Activated T-helper 17 cell treated with anti-CD3 and anti-CD28 coated beads, Interleukin-2, amount 50 U/mL, for 72 hours (primary cell): ENCODE results near the gene DZIP3. TPM values are rescaled to one million over a fixed set of nuclear protein-coding genes. Genes with fewer than 3 reads are reported as not detected.
A peak's percentile ranks its signal among the peaks of the same experiment; 100 is the strongest.

ENCODE experiments used
- ATAC-seq: fragments of 150-1000 bp; cut with Tn5 transposase; replicated peaks from 2 replicates; pipeline ENCODE4 v1.10.0; 2021; ENCODE audit warnings: mild to moderate bottlenecking, moderate library complexity
- H3K27ac Mint-ChIP-seq: one replicate; pipeline ENCODE4 v1.8.0; 2022; ENCODE audit warnings: mixed read lengths
- H3K27me3 Mint-ChIP-seq: one replicate; pipeline ENCODE4 v1.8.0; 2022; ENCODE audit warnings: mixed read lengths
- H3K36me3 Mint-ChIP-seq: one replicate; pipeline ENCODE4 v1.8.0; 2022; ENCODE audit warnings: low read depth, mild to moderate bottlenecking, mixed read lengths
- H3K4me1 Mint-ChIP-seq: one replicate; pipeline ENCODE4 v1.8.0; 2022; ENCODE audit warnings: mixed read lengths
- H3K4me3 Mint-ChIP-seq: one replicate; pipeline ENCODE4 v1.8.0; 2022; ENCODE audit warnings: mild to moderate bottlenecking, mixed read lengths
- H3K9me3 Mint-ChIP-seq: one replicate; pipeline ENCODE4 v1.8.0; 2022; ENCODE audit warnings: mixed read lengths
- total RNA-seq, 2 donors: library from RNA; stranded (reverse); gene quantifications; one replicate each; pipeline ENCODE4 v1.2.3, GENCODE V29; 2022

The DZIP3 gene, protein sequence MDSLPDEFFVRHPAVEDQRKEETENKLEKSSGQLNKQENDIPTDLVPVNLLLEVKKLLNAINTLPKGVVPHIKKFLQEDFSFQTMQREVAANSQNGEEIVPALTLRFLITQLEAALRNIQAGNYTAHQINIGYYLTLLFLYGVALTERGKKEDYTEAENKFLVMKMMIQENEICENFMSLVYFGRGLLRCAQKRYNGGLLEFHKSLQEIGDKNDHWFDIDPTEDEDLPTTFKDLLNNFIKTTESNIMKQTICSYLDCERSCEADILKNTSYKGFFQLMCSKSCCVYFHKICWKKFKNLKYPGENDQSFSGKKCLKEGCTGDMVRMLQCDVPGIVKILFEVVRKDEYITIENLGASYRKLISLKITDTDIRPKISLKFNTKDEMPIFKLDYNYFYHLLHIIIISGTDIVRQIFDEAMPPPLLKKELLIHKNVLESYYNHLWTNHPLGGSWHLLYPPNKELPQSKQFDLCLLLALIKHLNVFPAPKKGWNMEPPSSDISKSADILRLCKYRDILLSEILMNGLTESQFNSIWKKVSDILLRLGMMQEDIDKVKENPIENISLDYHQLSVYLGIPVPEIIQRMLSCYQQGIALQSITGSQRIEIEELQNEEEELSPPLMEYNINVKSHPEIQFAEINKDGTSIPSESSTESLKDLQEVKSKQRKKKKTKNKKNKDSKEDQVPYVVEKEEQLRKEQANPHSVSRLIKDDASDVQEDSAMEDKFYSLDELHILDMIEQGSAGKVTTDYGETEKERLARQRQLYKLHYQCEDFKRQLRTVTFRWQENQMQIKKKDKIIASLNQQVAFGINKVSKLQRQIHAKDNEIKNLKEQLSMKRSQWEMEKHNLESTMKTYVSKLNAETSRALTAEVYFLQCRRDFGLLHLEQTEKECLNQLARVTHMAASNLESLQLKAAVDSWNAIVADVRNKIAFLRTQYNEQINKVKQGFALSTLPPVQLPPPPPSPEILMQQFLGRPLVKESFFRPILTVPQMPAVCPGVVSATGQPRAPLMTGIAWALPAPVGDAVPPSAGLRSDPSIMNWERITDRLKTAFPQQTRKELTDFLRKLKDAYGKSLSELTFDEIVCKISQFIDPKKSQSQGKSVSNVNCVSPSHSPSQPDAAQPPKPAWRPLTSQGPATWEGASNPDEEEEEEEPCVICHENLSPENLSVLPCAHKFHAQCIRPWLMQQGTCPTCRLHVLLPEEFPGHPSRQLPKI
- total RNA-seq: 10 to 100 TPM in 1 of 2 donors, 1 to 10 TPM in 1; 9.7 to 19.7 TPM

- peak; percentile 87 for ATAC-seq
- Mint-ChIP-seq H3K9me3 (no peaks in the 10 kb centered on the region), H3K4me1 (peaks cover 26% of the 10 kb centered on the region), H3K27ac (peak within 1 kb of the TSS; percentile 99), H3K4me3 (peak within 1 kb of the TSS; percentile 99), H3K36me3 (peaks cover 18% of the 10 kb centered on the region), H3K27me3 (no peaks in the 10 kb centered on the region)
These were observed at the start of gene DZIP3, which contains the start of gene CIP2A for GRCh38 chr3:108589081-108589997. TSS of gene DZIP3 (plus strand) at chr3:108589722. CDS start at chr3:108605407, 15,685 bp downstream. TSS of gene CIP2A (minus strand) at chr3:108589438. CDS start at chr3:108589375, 63 bp downstream.

- Mint-ChIP-seq H3K4me3 (peak overlapping the region; percentile 64), H3K36me3 (peaks cover 15% of the 10 kb centered on the region), H3K4me1 (peaks cover 10% of the 10 kb centered on the region), H3K27ac (peak overlapping the region; percentile 69), H3K9me3 (no peaks in the 10 kb centered on the region), H3K27me3 (no peaks in the 10 kb centered on the region)
- no peak for ATAC-seq
These were observed 43.3 kb upstream of the DZIP3 start for GRCh38 chr3:108546247-108546646.

GRCh38 chr3:108546692-108547091 is 42.8 kb upstream of the DZIP3 start:
- H3K4me1 Mint-ChIP-seq: peaks cover 10% of the 10 kb centered on the region
- H3K36me3 Mint-ChIP-seq: peaks cover 20% of the 10 kb centered on the region
- H3K27me3 Mint-ChIP-seq: no peaks in the 10 kb centered on the region
- peak overlapping the region; percentile 64 for H3K4me3 Mint-ChIP-seq
- no peak for ATAC-seq
- peak overlapping the region; percentile 69 for H3K27ac Mint-ChIP-seq
- no peaks in the 10 kb centered on the region for H3K9me3 Mint-ChIP-seq

DNA sequence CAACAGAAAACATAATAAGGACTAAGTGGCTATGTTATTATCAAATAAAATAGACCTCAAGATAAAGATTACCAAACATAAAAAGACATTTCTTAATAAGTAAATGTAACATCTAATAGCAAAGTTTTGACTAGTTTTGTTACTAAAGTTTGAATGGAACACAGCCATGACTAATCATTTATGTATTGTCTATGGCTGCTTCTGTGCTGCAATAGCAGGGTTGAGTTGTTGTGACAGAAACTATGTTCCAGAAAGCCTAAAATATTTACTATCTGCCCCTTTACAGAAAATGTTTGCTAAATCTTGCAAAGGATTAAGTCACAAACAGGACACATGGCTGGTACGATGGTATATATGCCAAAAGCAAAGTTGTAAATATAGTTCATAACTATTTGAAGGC is 41.2 kb upstream of the DZIP3 start:
- no peak overlapping the region for H3K4me3 Mint-ChIP-seq
- no peaks in the 10 kb centered on the region for H3K27me3 Mint-ChIP-seq
- no peak overlapping the region for H3K27ac Mint-ChIP-seq
- H3K4me1 Mint-ChIP-seq: peaks cover 10% of the 10 kb centered on the region
- ATAC-seq: no peak
- H3K9me3 Mint-ChIP-seq: no peaks in the 10 kb centered on the region
- peaks cover 31% of the 10 kb centered on the region for H3K36me3 Mint-ChIP-seq

- Mint-ChIP-seq H3K27ac (no peak overlapping the region), H3K4me1 (peaks cover 10% of the 10 kb centered on the region), H3K9me3 (no peaks in the 10 kb centered on the region), H3K4me3 (no peak overlapping the region), H3K27me3 (no peaks in the 10 kb centered on the region), H3K36me3 (peaks cover 25% of the 10 kb centered on the region)
- ATAC-seq: no peak
These were observed 40.6 kb upstream of the DZIP3 start for GRCh38 chr3:108548886-108549285.

DNA sequence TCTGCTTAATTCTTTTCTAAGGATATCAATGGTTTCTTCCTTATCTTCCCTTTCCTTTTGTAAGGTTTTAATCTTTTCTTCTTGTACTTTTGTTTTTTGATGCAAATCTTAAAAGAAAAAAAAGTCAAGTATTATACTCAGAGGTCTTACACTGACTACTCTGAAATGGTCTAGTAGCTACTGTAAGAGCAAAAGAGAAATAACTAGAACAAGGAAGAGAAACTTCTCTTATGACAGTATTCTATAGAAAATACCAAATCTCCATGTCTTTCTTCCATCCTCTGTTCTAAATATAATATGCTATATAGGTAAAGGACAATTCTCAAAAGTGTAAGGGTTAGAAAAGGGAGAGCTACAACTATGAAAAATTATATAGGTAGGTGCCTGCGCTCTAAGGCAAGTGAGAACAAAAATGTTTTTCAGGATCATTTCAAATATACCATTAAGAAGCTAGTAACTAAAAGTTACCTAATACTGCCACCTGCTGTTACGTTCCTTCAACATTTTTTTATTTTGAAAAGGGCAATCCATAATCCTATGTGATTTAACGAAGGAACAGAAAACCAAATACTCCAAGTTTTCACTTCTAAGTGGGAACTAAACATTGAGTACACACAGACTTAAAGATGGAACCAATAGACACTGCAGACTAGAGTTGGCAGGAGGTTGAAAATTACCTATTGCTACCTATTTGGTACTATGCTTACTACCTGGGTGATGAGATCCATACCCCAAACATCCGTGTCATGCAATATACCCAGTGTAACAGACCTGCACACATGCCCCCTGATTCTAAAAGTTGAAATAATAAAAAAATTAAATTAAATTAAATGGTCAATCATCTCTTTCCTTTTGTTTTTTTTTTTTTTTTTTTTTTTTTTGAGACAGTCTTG is 37.0 kb upstream of the DZIP3 start:
- Mint-ChIP-seq H3K36me3 (peaks cover 31% of the 10 kb centered on the region), H3K4me1 (no peaks in the 10 kb centered on the region)

DNA sequence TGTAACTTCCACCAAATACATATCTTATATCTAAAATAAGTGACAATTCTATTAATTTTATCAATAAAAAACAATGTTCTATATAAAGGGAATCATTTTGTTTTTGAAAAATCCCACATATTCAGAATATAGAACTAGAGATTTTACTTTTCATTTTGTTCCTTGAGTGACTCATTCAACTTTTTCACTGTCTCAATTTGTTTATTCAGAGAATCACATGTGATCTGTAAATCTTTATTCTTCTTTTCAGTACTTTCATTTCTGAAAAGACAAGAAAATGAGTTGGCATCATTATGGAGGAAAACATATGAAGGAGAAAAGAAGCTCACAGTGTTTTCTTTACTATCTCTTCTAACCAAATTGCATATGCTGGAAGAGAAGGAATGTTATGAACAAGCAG is 35.3 kb upstream of the DZIP3 start:
- Mint-ChIP-seq H3K27ac (no peak overlapping the region), H3K27me3 (no peaks in the 10 kb centered on the region), H3K9me3 (no peaks in the 10 kb centered on the region), H3K4me3 (no peak overlapping the region), H3K4me1 (no peaks in the 10 kb centered on the region), H3K36me3 (peaks cover 43% of the 10 kb centered on the region)
- ATAC-seq: no peak

More for the DNA sequence above, 37.0 kb upstream of the DZIP3 start:
- H3K27ac Mint-ChIP-seq: no peak overlapping the region
- no peak overlapping the region for H3K4me3 Mint-ChIP-seq
- ATAC-seq: no peak
- H3K27me3 Mint-ChIP-seq: no peaks in the 10 kb centered on the region
- no peaks in the 10 kb centered on the region for H3K9me3 Mint-ChIP-seq

GRCh38 chr3:108554913-108555571 is 34.5 kb upstream of the DZIP3 start:
- Mint-ChIP-seq H3K36me3 (peaks cover 47% of the 10 kb centered on the region), H3K27ac (no peak overlapping the region), H3K9me3 (no peaks in the 10 kb centered on the region), H3K27me3 (no peaks in the 10 kb centered on the region), H3K4me1 (no peaks in the 10 kb centered on the region), H3K4me3 (no peak overlapping the region)
- no peak for ATAC-seq

- H3K27ac Mint-ChIP-seq: no peak overlapping the region
- H3K9me3 Mint-ChIP-seq: no peaks in the 10 kb centered on the region
- no peak overlapping the region for H3K4me3 Mint-ChIP-seq
- H3K27me3 Mint-ChIP-seq: no peaks in the 10 kb centered on the region
- H3K4me1 Mint-ChIP-seq: no peaks in the 10 kb centered on the region
- peaks cover 57% of the 10 kb centered on the region for H3K36me3 Mint-ChIP-seq
- no peak for ATAC-seq
These were observed 33.4 kb upstream of the DZIP3 start for GRCh38 chr3:108555966-108556581.

GRCh38 chr3:108562565-108562964 is 27.0 kb upstream of the DZIP3 start:
- no peaks in the 10 kb centered on the region for H3K27me3 Mint-ChIP-seq

DNA sequence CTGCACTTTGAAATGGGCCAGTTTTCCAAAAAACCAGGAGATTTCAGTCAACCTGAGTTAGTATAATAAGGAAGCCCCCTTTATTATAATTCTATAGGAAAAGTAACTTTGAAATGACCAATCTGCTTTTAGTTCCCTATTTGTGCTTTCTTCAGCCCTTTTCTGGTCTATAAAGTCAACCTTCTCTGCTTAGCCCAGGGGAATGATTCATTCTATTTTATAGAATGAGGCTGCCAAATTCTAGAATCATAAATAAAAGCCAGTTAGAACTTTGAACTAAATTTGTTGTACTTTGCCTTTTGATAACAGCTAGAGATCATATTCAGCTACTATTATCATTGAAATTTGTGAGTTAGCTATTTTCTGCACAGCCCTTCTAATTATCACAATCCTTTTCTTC is 25.0 kb upstream of the DZIP3 start:
- peaks cover 43% of the 10 kb centered on the region for H3K36me3 Mint-ChIP-seq
- ATAC-seq: no peak
- no peaks in the 10 kb centered on the region for H3K27me3 Mint-ChIP-seq
- H3K4me1 Mint-ChIP-seq: no peaks in the 10 kb centered on the region
- no peak overlapping the region for H3K4me3 Mint-ChIP-seq
- no peaks in the 10 kb centered on the region for H3K9me3 Mint-ChIP-seq
- peak overlapping the region; percentile 14 for H3K27ac Mint-ChIP-seq

More at GRCh38 chr3:108562565-108562964, 27.0 kb upstream of the DZIP3 start:
- Mint-ChIP-seq H3K36me3 (peaks cover 51% of the 10 kb centered on the region), H3K27ac (no peak overlapping the region), H3K4me3 (no peak overlapping the region), H3K9me3 (no peaks in the 10 kb centered on the region), H3K4me1 (no peaks in the 10 kb centered on the region)
- ATAC-seq: no peak

- H3K9me3 Mint-ChIP-seq: no peaks in the 10 kb centered on the region
- H3K27ac Mint-ChIP-seq: no peak overlapping the region
- H3K4me3 Mint-ChIP-seq: no peak overlapping the region
- no peak for ATAC-seq
- peaks cover 44% of the 10 kb centered on the region for H3K36me3 Mint-ChIP-seq
- H3K4me1 Mint-ChIP-seq: no peaks in the 10 kb centered on the region
- no peaks in the 10 kb centered on the region for H3K27me3 Mint-ChIP-seq
These were observed 24.0 kb upstream of the DZIP3 start for GRCh38 chr3:108565506-108565905.
